Activated CD4-positive, alpha-beta T cell treated with anti-CD3 and anti-CD28 coated beads, Interleukin-2, amount 50 U/mL, for 4 hours (primary cell): ENCODE results near the gene PPP1R15B.
"Not testable (repeated sequence)": the region's sequence is repeated elsewhere in the genome, so short reads cannot be mapped to it uniquely, and the experiment has no call there.

Source experiments
- DNase-seq, 2 experiments: peaks; one replicate each; pipeline ENCODE4 v3.0.0-alpha.2; 2020

The PPP1R15B gene

DNA sequence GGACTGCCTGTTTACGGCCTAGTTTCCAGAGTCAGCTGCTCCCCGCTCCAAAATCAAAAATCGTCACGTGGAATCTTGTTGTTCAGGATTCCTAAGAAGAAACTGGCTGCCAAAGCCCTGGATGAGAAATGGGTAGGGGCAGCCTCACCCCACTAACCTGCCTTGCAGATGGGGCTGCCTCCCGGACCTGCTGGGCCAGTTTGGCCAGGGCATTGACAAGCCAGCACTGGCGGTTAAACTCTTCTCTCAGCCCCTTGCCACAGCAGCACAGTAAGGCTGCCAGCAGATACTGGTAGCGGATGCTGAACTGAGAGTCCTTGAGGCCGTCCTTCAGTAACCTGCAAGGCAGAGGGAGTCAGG, 31.6 kb upstream of the PPP1R15B start:
- DNase-seq, result no peak

- DNase-seq, result no peak
These were observed 31.0 kb upstream of the PPP1R15B start for GRCh38 chr1:204442376-204443259.

- no peak for DNase-seq
These were observed 29.9 kb upstream of the PPP1R15B start for GRCh38 chr1:204441558-204441957.

GRCh38 chr1:204439621-204440375, 28.2 kb upstream of the PPP1R15B start:
- no peak for DNase-seq

GRCh38 chr1:204438628-204439027, 27.0 kb upstream of the PPP1R15B start:
- DNase-seq, result no peak

- no peak for DNase-seq
These were observed 26.4 kb upstream of the PPP1R15B start for GRCh38 chr1:204437796-204438570.

- DNase-seq, result no peak
These were observed 24.3 kb upstream of the PPP1R15B start for GRCh38 chr1:204435872-204436271.

GRCh38 chr1:204435381-204435831, 23.8 kb upstream of the PPP1R15B start:
- no peak for DNase-seq

DNA sequence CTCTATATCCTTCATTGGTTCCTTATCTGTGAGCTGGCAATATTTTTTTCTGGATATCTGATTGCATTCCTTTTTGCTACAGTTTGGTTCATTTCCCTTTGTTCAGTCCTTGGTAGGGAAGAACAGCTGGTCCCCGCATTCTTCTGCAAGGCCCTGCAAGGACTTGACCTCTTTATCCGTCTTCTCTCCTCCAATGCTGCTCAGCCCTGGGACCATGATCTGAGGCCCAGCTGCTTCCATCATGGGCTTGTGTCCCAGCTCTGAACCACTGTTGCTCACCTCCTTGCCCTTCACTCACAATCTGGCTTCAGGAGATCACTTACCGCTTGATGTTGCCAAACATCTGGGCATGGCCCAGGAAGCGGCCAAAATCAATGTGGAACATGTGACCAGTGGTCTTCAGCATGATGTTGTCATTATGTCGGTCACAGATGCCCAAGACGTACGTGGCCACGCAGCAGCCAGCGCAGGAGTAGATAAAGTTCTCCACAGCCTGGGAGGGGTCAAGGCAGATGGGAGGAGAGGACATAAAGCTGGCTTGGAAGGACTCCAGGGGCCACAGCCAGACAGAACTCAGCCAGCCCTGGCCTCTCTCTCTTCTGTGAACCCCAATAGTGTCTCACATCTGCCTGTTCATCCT, 22.6 kb upstream of the PPP1R15B start:
- no peak for DNase-seq

- DNase-seq, result no peak
These were observed 21.1 kb upstream of the PPP1R15B start for GRCh38 chr1:204432708-204433107.

GRCh38 chr1:204431310-204432184, 19.9 kb upstream of the PPP1R15B start:
- DNase-seq, result peak; percentile 78 to 80

GRCh38 chr1:204429746-204430145, 18.1 kb upstream of the PPP1R15B start:
- DNase-seq, result no peak

GRCh38 chr1:204426971-204427701, 15.5 kb upstream of the PPP1R15B start:
- DNase-seq, result no peak

DNA sequence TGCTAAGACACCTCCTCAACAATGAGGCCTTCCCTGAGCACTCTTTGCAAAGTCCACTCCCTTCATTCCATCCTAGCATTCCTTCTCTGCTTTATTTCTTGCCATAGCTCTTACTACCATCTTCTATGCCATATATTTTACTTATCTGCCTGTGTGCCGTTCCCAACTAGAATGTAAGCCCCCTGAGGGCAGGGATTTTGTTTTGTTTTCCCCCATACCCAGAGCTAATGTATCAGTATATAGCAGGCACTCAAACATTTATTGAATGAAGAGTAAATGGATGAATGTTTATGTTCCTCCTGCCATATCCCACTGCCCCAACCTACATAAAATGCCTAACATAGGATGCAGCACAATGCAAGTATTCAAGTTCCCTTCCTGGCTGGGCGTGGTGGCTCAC, 14.9 kb upstream of the PPP1R15B start:
- no peak for DNase-seq

GRCh38 chr1:204426035-204426436, 14.4 kb upstream of the PPP1R15B start:
- DNase-seq, result no peak

GRCh38 chr1:204424621-204425020, 13.0 kb upstream of the PPP1R15B start:
- DNase-seq, result no peak

DNA sequence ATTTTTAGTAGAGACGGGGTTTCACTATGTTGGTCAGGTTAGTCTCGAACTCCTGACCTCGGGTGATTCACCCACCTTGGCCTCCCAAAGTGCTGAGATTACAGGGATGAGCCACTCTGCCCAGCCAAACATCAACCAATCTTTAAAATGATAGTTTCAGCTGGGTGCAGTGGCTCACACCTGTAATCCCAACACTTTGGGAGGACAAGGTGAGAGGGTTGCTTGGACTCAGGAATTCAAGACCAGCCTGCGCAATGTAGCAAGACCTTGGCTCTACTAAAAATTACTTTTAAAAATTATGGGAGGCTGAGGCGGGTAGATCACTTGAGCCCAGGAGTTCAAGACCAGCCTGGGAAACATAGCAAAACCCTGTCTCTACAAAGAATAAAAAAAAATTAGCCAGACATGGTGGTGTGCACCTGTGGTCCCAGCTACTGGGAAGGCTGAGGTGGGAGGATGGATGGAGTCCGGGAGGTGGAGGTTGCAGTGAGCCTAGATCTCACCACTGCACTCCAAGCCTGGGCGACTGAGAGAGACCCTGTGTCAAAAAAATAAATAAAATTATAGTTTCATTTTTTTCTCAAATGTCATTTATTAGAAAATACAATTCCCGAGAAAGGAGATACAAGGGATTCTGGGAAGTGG, 10.6 kb upstream of the PPP1R15B start:
- DNase-seq, result not testable (repeated sequence)

GRCh38 chr1:204421441-204421840, 9.8 kb upstream of the PPP1R15B start:
- no peak for DNase-seq

- no peak for DNase-seq
These were observed 8.7 kb upstream of the PPP1R15B start for GRCh38 chr1:204420039-204421004.
